ENCODE measurements around the gene ASMT.
"Not testable (repeated sequence)": the region's sequence is repeated elsewhere in the genome, so short reads cannot be mapped to it uniquely, and the experiment has no call there.

Gene ASMT
- 0.17 to 0.87 (median 0.77) reads per million in 3 donors for total RNA-seq

- no peaks in the 10 kb centered on the region for H3K4me1 ChIP-seq (ENCODE audit: control insufficient read depth, insufficient read depth, low read length, poor library complexity, severe bottlenecking)
- no peak for DNase-seq
- no peaks in the 10 kb centered on the region for H3K36me3 ChIP-seq (ENCODE audit: control insufficient read depth, insufficient read depth, low read length)
- H3K27ac ChIP-seq (ENCODE audit: insufficient read depth, low read length, poor library complexity, severe bottlenecking): no peak within 1 kb of the TSS
- no peaks in the 10 kb centered on the region for H3K27me3 ChIP-seq (replicated peaks; ENCODE audit: control insufficient read depth, insufficient read depth, low read length, poor library complexity, severe bottlenecking)
- no peaks in the 10 kb centered on the region for H3K9me3 ChIP-seq (ENCODE audit: control insufficient read depth, low read length)
- H3K4me3 ChIP-seq (ENCODE audit: insufficient read depth, low read depth, low read length, poor library complexity, severe bottlenecking): no peak within 1 kb of the TSS
These were observed at the start of gene ASMT for GRCh38 chrX:1614927-1615326. ASMT (plus strand) TSS chrX:1615059; CDS start chrX:1615200, 141 bp downstream.

GRCh38 chrX:1574181-1574580 lies 40.7 kb upstream of the ASMT start:
- H3K4me1 ChIP-seq (ENCODE audit: control insufficient read depth, insufficient read depth, low read length, poor library complexity, severe bottlenecking): peaks cover 56% of the 10 kb centered on the region
- H3K36me3 ChIP-seq (ENCODE audit: control insufficient read depth, insufficient read depth, low read length); H3K27me3 ChIP-seq (replicated peaks; ENCODE audit: control insufficient read depth, insufficient read depth, low read length, poor library complexity, severe bottlenecking); H3K4me3 ChIP-seq (ENCODE audit: insufficient read depth, low read depth, low read length, poor library complexity, severe bottlenecking); H3K27ac ChIP-seq (ENCODE audit: insufficient read depth, low read length, poor library complexity, severe bottlenecking); DNase-seq; H3K9me3 ChIP-seq (ENCODE audit: control insufficient read depth, low read length): not testable (repeated sequence)

GRCh38 chrX:1576201-1576992 lies 38.5 kb upstream of the ASMT start:
- Histone ChIP-seq H3K4me1 (ENCODE audit: control insufficient read depth, insufficient read depth, low read length, poor library complexity, severe bottlenecking) (peaks cover 54% of the 10 kb centered on the region), H3K4me3 (ENCODE audit: insufficient read depth, low read depth, low read length, poor library complexity, severe bottlenecking) (peak overlapping the region; percentile 8), H3K27me3 (replicated peaks; ENCODE audit: control insufficient read depth, insufficient read depth, low read length, poor library complexity, severe bottlenecking) (no peaks in the 10 kb centered on the region), H3K27ac (ENCODE audit: insufficient read depth, low read length, poor library complexity, severe bottlenecking) (peak overlapping the region; percentile 56), H3K9me3 (ENCODE audit: control insufficient read depth, low read length) (no peaks in the 10 kb centered on the region), H3K36me3 (ENCODE audit: control insufficient read depth, insufficient read depth, low read length) (no peaks in the 10 kb centered on the region)
- no peak for DNase-seq

- no peak for DNase-seq
- Histone ChIP-seq H3K36me3 (ENCODE audit: control insufficient read depth, insufficient read depth, low read length) (no peaks in the 10 kb centered on the region), H3K4me1 (ENCODE audit: control insufficient read depth, insufficient read depth, low read length, poor library complexity, severe bottlenecking) (peaks cover 53% of the 10 kb centered on the region), H3K4me3 (ENCODE audit: insufficient read depth, low read depth, low read length, poor library complexity, severe bottlenecking) (no peak overlapping the region), H3K27me3 (replicated peaks; ENCODE audit: control insufficient read depth, insufficient read depth, low read length, poor library complexity, severe bottlenecking) (no peaks in the 10 kb centered on the region), H3K27ac (ENCODE audit: insufficient read depth, low read length, poor library complexity, severe bottlenecking) (peak overlapping the region; percentile 29), H3K9me3 (ENCODE audit: control insufficient read depth, low read length) (no peaks in the 10 kb centered on the region)
These were observed 37.0 kb upstream of the ASMT start for GRCh38 chrX:1577845-1578244.

GRCh38 chrX:1578511-1579173 lies 36.2 kb upstream of the ASMT start:
- Histone ChIP-seq H3K27me3 (replicated peaks; ENCODE audit: control insufficient read depth, insufficient read depth, low read length, poor library complexity, severe bottlenecking) (no peaks in the 10 kb centered on the region), H3K4me1 (ENCODE audit: control insufficient read depth, insufficient read depth, low read length, poor library complexity, severe bottlenecking) (peaks cover 57% of the 10 kb centered on the region), H3K27ac (ENCODE audit: insufficient read depth, low read length, poor library complexity, severe bottlenecking) (no peak overlapping the region), H3K9me3 (ENCODE audit: control insufficient read depth, low read length) (no peaks in the 10 kb centered on the region), H3K36me3 (ENCODE audit: control insufficient read depth, insufficient read depth, low read length) (no peaks in the 10 kb centered on the region), H3K4me3 (ENCODE audit: insufficient read depth, low read depth, low read length, poor library complexity, severe bottlenecking) (no peak overlapping the region)
- no peak for DNase-seq

GRCh38 chrX:1581132-1581531 lies 33.7 kb upstream of the ASMT start:
- no peaks in the 10 kb centered on the region for H3K9me3 ChIP-seq (ENCODE audit: control insufficient read depth, low read length)
- no peak overlapping the region for H3K27ac ChIP-seq (ENCODE audit: insufficient read depth, low read length, poor library complexity, severe bottlenecking)
- H3K27me3 ChIP-seq (replicated peaks; ENCODE audit: control insufficient read depth, insufficient read depth, low read length, poor library complexity, severe bottlenecking): no peaks in the 10 kb centered on the region
- peak; percentile 41 to 69 (median 45) for DNase-seq
- no peaks in the 10 kb centered on the region for H3K36me3 ChIP-seq (ENCODE audit: control insufficient read depth, insufficient read depth, low read length)
- peaks cover 45% of the 10 kb centered on the region for H3K4me1 ChIP-seq (ENCODE audit: control insufficient read depth, insufficient read depth, low read length, poor library complexity, severe bottlenecking)
- H3K4me3 ChIP-seq (ENCODE audit: insufficient read depth, low read depth, low read length, poor library complexity, severe bottlenecking): no peak overlapping the region

GRCh38 chrX:1582686-1583437 lies 32.0 kb upstream of the ASMT start:
- DNase-seq: peak; percentile 39 to 46 (median 40)
- no peaks in the 10 kb centered on the region for H3K27me3 ChIP-seq (replicated peaks; ENCODE audit: control insufficient read depth, insufficient read depth, low read length, poor library complexity, severe bottlenecking)
- H3K9me3 ChIP-seq (ENCODE audit: control insufficient read depth, low read length): no peaks in the 10 kb centered on the region

GRCh38 chrX:1584237-1585011 lies 30.4 kb upstream of the ASMT start:
- Histone ChIP-seq H3K27me3 (replicated peaks; ENCODE audit: control insufficient read depth, insufficient read depth, low read length, poor library complexity, severe bottlenecking) (no peaks in the 10 kb centered on the region), H3K9me3 (ENCODE audit: control insufficient read depth, low read length) (no peaks in the 10 kb centered on the region), H3K4me1 (ENCODE audit: control insufficient read depth, insufficient read depth, low read length, poor library complexity, severe bottlenecking) (peaks cover 14% of the 10 kb centered on the region), H3K36me3 (ENCODE audit: control insufficient read depth, insufficient read depth, low read length) (no peaks in the 10 kb centered on the region), H3K27ac (ENCODE audit: insufficient read depth, low read length, poor library complexity, severe bottlenecking) (no peak overlapping the region), H3K4me3 (ENCODE audit: insufficient read depth, low read depth, low read length, poor library complexity, severe bottlenecking) (no peak overlapping the region)
- no peak for DNase-seq

More at GRCh38 chrX:1582686-1583437, 32.0 kb upstream of the ASMT start:
- Histone ChIP-seq H3K27ac (ENCODE audit: insufficient read depth, low read length, poor library complexity, severe bottlenecking) (no peak overlapping the region), H3K4me1 (ENCODE audit: control insufficient read depth, insufficient read depth, low read length, poor library complexity, severe bottlenecking) (peaks cover 28% of the 10 kb centered on the region), H3K4me3 (ENCODE audit: insufficient read depth, low read depth, low read length, poor library complexity, severe bottlenecking) (no peak overlapping the region), H3K36me3 (ENCODE audit: control insufficient read depth, insufficient read depth, low read length) (no peaks in the 10 kb centered on the region)

GRCh38 chrX:1587161-1587560 lies 27.7 kb upstream of the ASMT start:
- Histone ChIP-seq H3K9me3 (ENCODE audit: control insufficient read depth, low read length) (no peaks in the 10 kb centered on the region), H3K4me1 (ENCODE audit: control insufficient read depth, insufficient read depth, low read length, poor library complexity, severe bottlenecking) (peaks cover 8% of the 10 kb centered on the region), H3K36me3 (ENCODE audit: control insufficient read depth, insufficient read depth, low read length) (no peaks in the 10 kb centered on the region), H3K27me3 (replicated peaks; ENCODE audit: control insufficient read depth, insufficient read depth, low read length, poor library complexity, severe bottlenecking) (no peaks in the 10 kb centered on the region), H3K4me3 (ENCODE audit: insufficient read depth, low read depth, low read length, poor library complexity, severe bottlenecking) (no peak overlapping the region), H3K27ac (ENCODE audit: insufficient read depth, low read length, poor library complexity, severe bottlenecking) (no peak overlapping the region)
- no peak for DNase-seq
